HCT116 (cell line): ENCODE measurements around the gene SPATA1. TPM values are rescaled to one million over a fixed set of nuclear protein-coding genes. Genes with fewer than 3 reads are reported as not detected.

Experiments
- ATAC-seq: fragments of 200-7000 bp; cut with Tn5 transposase; 2 replicates; pipeline ENCODE4 v1.9.1; 2020; ENCODE audit warnings: mild to moderate bottlenecking, moderate library complexity
- BruUV-seq: library from RNA; stranded (reverse); fragments of 400-500 nt; replicated peaks from 2 replicates; lab custom pipeline; 2021; lab: Mats Ljungman, UMichigan
- CTCF ChIA-PET: fragments of 300-600 bp; sonication (Branson Sonifier 250); formaldehyde crosslinking; loops from one replicate; lab custom pipeline; 2021; ENCODE audit warnings: antibody characterized with exemption; lab: Charles Lee
- POLR2A ChIA-PET: fragments of 300-600, 350-600 bp; sonication (Branson Sonifier 250); formaldehyde crosslinking; loops from one replicate; lab custom pipeline; 2021; ENCODE audit warnings: antibody characterized with exemption; lab: Charles Lee
- RAD21 ChIA-PET, 2 experiments: fragments of 300-600 bp; sonication (Branson Sonifier 250); formaldehyde crosslinking; loops; one replicate each; lab custom pipeline; 2023; ENCODE audit warnings: low total read pairs in 2 of 2; ENCODE audit not compliant: uncharacterized antibody in 2 of 2, unreplicated experiment in 2 of 2, low non-redundant PET in 1 of 2; lab: Charles Lee
- DNase-seq: peaks from one replicate; pipeline ENCODE4 v3.0.0-alpha.2; 2010; ENCODE audit warnings: low read depth, low spot score
- H2AFZ ChIP-seq: fragments of 200-600 bp; shearing (Covaris generic), sonication (generic); 2 replicates; pipeline ENCODE4 v1.6.1; 2017; ENCODE audit warnings: low read depth, mixed run types, mixed read lengths, antibody characterized with exemption, low read length; ENCODE audit not compliant: poor library complexity, severe bottlenecking
- H3K27ac ChIP-seq: 2 replicates; pipeline ENCODE4 v1.5.1; 2012; ENCODE audit warnings: low read depth, low read length
- H3K27me3 ChIP-seq: fragments of 200-600 bp; sonication (generic); 2 replicates; pipeline ENCODE4 v1.6.1; 2016; ENCODE audit warnings: mixed run types, low read length, mixed read lengths; ENCODE audit not compliant: insufficient read depth
- H3K36me3 ChIP-seq, 2 experiments: fragments of 200-500 bp in 1 of 2; fragments of 200-600 bp in 1 of 2; sonication (Bioruptor generic) in 1 of 2; sonication (generic) in 1 of 2; 2 replicates each; pipeline versions ENCODE4 v1.5.1 to v1.6.1; 2014 to 2016; ENCODE audit warnings: low read length in 2 of 2, inconsistent platforms in 1 of 2, mixed read lengths in 1 of 2, mixed run types in 1 of 2; ENCODE audit not compliant: insufficient read depth in 2 of 2, control insufficient read depth in 1 of 2
- H3K4me1 ChIP-seq, 2 experiments: fragments of 200-600 bp in 1 of 2; sonication (generic) in 1 of 2; 2 replicates each; pipeline versions ENCODE4 v1.5.1 to v1.6.1; 2012 to 2017; ENCODE audit warnings: low read length in 2 of 2, inconsistent platforms in 1 of 2, mild to moderate bottlenecking in 1 of 2, mixed read lengths in 1 of 2, mixed run types in 1 of 2, moderate library complexity in 1 of 2; ENCODE audit not compliant: insufficient read depth in 2 of 2, control insufficient read depth in 1 of 2
- H3K4me2 ChIP-seq: fragments of 200-600 bp; sonication (generic); 2 replicates; pipeline ENCODE4 v1.6.1; 2017; ENCODE audit warnings: mixed run types, low read length, mixed read lengths
- H3K4me3 ChIP-seq, 2 experiments: fragments of 200-600 bp in 1 of 2; sonication (generic) in 1 of 2; replicated peaks in 1 of 2; 2 replicates each; pipeline ENCODE4 v1.5.1; 2011 to 2016; ENCODE audit warnings: low read length in 2 of 2, control low read depth in 1 of 2, low read depth in 1 of 2, mild to moderate bottlenecking in 1 of 2, mixed read lengths in 1 of 2, mixed run types in 1 of 2
- H3K79me2 ChIP-seq: fragments of 200-600 bp; sonication (generic); 2 replicates; pipeline ENCODE4 v1.6.1; 2017; ENCODE audit warnings: mild to moderate bottlenecking, mixed run types, low read length, moderate library complexity, mixed read lengths; ENCODE audit not compliant: insufficient read depth
- H3K9ac ChIP-seq: fragments of 200-600 bp; sonication (generic); 2 replicates; pipeline ENCODE4 v1.6.1; 2016; ENCODE audit warnings: low read length, mixed read lengths
- H3K9me2 ChIP-seq: fragments of 200-600 bp; sonication (generic), shearing (Covaris generic); 2 replicates; pipeline ENCODE4 v1.6.1; 2017; ENCODE audit warnings: mixed run types, mild to moderate bottlenecking, moderate library complexity; ENCODE audit not compliant: insufficient read depth
- H3K9me3 ChIP-seq, 2 experiments: fragments of 200-500 bp in 1 of 2; fragments of 200-600 bp in 1 of 2; sonication (Bioruptor generic) in 1 of 2; sonication (generic) in 1 of 2; 2 replicates each; pipeline ENCODE4 v1.6.1; 2014 to 2017; ENCODE audit warnings: low read length in 2 of 2, mixed read lengths in 2 of 2, inconsistent platforms in 1 of 2, low read depth in 1 of 2, mild to moderate bottlenecking in 1 of 2, mixed run types in 1 of 2, moderate library complexity in 1 of 2; ENCODE audit not compliant: control insufficient read depth in 1 of 2, insufficient read depth in 1 of 2
- H4K20me1 ChIP-seq: fragments of 200-600 bp; sonication (generic), shearing (Covaris generic); 2 replicates; pipeline ENCODE4 v1.6.1; 2017; ENCODE audit warnings: mixed run types, mild to moderate bottlenecking, moderate library complexity; ENCODE audit not compliant: insufficient read depth
- CBX3 ChIP-seq: IDR thresholded peaks from 2 replicates; pipeline ENCODE4 v1.6.1; 2012; ENCODE audit warnings: low read depth
- CTCF ChIP-seq, 3 experiments: fragments of 200-600 bp in 1 of 3; sonication (generic) in 1 of 3; IDR thresholded peaks in 2 of 3; conservative IDR thresholded peaks in 1 of 3; 2 replicates each; pipeline ENCODE4 v1.5.1; 2012 to 2017; ENCODE audit warnings: low read depth in 2 of 3, low read length in 2 of 3, antibody characterized with exemption in 1 of 3, borderline replicate concordance in 1 of 3, control low read depth in 1 of 3, mild to moderate bottlenecking in 1 of 3, mixed read lengths in 1 of 3, mixed run types in 1 of 3, moderate library complexity in 1 of 3; ENCODE audit not compliant: insufficient read depth in 1 of 3
- EGR1 ChIP-seq: IDR thresholded peaks from 2 replicates; pipeline ENCODE4 v1.6.1; 2012; ENCODE audit warnings: low read depth
- FOSL1 ChIP-seq: IDR thresholded peaks from 2 replicates; pipeline ENCODE4 v1.6.1; 2012; ENCODE audit warnings: low read depth
- JUND ChIP-seq: IDR thresholded peaks from 2 replicates; pipeline ENCODE4 v1.6.1; 2012
- POLR2A ChIP-seq: IDR thresholded peaks from 2 replicates; pipeline ENCODE4 v1.7.0; 2011; ENCODE audit warnings: borderline replicate concordance; ENCODE audit not compliant: insufficient read depth, insufficient read length; ENCODE audit errors: extremely low read depth
- RAD21 ChIP-seq: IDR thresholded peaks from 2 replicates; pipeline ENCODE4 v1.6.1; 2012; ENCODE audit warnings: low read depth, mild to moderate bottlenecking
- SP1 ChIP-seq: IDR thresholded peaks from 2 replicates; pipeline ENCODE4 v1.6.1; 2012; ENCODE audit warnings: low read depth
- TCF7L2 ChIP-seq: IDR thresholded peaks from 2 replicates; pipeline ENCODE4 v1.7.0; 2011; ENCODE audit warnings: borderline replicate concordance, inconsistent platforms; ENCODE audit not compliant: insufficient read depth, insufficient read length; ENCODE audit errors: extremely low read depth
- ZBTB33 ChIP-seq: IDR thresholded peaks from 2 replicates; pipeline ENCODE4 v1.6.1; 2011; ENCODE audit warnings: mild to moderate bottlenecking, low read length, moderate library complexity; ENCODE audit not compliant: insufficient replicate concordance; ENCODE audit errors: extremely low read depth
- ZFX ChIP-seq: fragments of 450-650 bp; IDR thresholded peaks from 2 replicates; pipeline ENCODE4 v1.6.1; 2017
- intact Hi-C: fragments of 100-400 bp; cut with micrococcal nuclease; formaldehyde crosslinking; loops from 2 replicates; pipeline ENCODE4 v1.10.0; 2022
- total RNA-seq: library from RNA; stranded (reverse); gene quantifications from one replicate; pipeline ENCODE4 v1.2.1, GENCODE V29; 2021; ENCODE audit not compliant: unreplicated experiment
- TF ChIP-seq, protein P1 (sequence below): IDR thresholded peaks from 2 replicates; pipeline ENCODE4 v1.6.1; 2012

Gene SPATA1
- total RNA-seq, 1 experiment from 2014 or later = 3.1 TPM

DNA sequence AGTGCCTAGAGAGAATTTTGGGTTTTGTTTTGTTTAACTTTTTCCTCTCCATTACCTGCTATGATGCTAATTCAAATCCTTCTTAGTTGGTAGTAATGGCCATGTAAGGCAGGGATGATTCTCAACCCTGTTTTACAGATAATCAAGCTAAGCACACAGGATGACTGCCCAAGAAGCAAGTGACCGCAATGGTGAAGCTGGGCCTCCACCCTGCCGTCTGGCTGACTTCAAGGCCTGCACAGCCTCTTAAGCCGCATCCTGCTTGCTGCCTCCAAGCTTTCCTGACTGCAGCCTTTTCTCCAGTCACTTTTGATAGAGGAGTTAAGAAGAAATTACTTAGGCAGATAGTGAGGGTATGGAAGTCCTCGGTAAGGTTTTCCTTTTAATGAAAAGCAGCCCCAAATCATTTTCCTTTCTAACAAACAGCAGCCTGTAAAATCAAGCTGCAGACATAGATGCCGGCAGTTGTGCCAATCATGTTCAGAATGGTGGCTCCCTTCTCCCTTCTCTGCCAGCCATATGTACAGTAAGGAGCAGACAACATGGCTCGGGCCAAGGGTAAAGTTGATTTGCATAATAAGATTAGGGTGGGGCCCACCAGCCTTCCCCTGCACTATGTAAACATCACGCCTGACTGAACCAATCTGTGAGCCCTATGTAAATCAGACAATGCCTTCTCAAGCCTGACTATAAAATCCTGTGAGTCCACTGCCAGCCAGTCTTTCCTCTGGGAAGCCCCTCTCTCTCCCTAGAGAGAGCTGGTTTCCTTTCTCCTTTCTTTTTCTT lies 76.8 kb downstream of the SPATA1 start:
- DNase-seq (no peak), ATAC-seq (no peak)
- no TSS peak for BruUV-seq
- no peaks in the 10 kb centered on the region for H3K79me2 ChIP-seq
- TF ChIP-seq ZFX = no peak
- H3K9me2 ChIP-seq = no peaks in the 10 kb centered on the region; the same call in 1 of the 2 replicates
- no peaks in the 10 kb centered on the region for H3K4me1 ChIP-seq
- no peaks in the 10 kb centered on the region for H4K20me1 ChIP-seq
- no peaks in the 10 kb centered on the region for H3K27me3 ChIP-seq
- peaks cover 0 to 4% of the 10 kb centered on the region in 2 experiments; a peak in 1 of 4 replicates for H3K9me3 ChIP-seq
- intact Hi-C loops = no loop called here
- no peak overlapping the region for H3K27ac ChIP-seq
- POLR2A ChIA-PET = interaction anchor here (1.3 kb wide), 1 partner anchor 9 kb away, joined by 4 read pairs; the partner anchor contains the start of gene CTBS
- RAD21 ChIA-PET = no interaction called here
- no peaks in the 10 kb centered on the region for H3K36me3 ChIP-seq
- CTCF ChIA-PET = no interaction called here
- H3K4me2 ChIP-seq = no peak overlapping the region
- H3K9ac ChIP-seq = no peak overlapping the region
- no peak overlapping the region for H2AFZ ChIP-seq
- no peak overlapping the region for H3K4me3 ChIP-seq

DNA sequence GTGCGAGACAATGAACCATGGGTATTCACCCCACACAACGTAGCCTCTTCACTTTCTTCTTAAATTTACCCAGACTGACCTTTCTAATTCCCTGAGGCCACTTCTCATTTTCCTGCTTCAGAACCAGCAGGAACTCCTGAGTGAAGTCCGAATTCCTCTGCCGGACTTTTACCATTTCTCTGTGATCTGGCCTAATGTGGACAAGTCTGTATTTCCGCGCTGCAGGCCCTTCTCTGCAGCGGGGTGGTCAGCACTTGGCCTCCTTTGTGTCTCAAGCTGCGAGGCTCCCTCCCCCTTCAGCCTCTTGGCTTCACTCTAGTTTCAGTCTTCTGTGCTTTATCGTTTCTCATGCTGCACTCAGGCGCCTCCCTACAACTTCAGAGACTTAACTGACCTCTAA lies 77.5 kb downstream of the SPATA1 start:
- Histone ChIP-seq H3K9me3 (peaks cover 0 to 4% of the 10 kb centered on the region in 2 experiments; a peak in 1 of 4 replicates), H3K27me3 (no peaks in the 10 kb centered on the region), H3K4me1 (no peaks in the 10 kb centered on the region), H3K4me2 (no peak overlapping the region), H3K4me3 (no peak overlapping the region), H3K9ac (no peak overlapping the region), H2AFZ (no peak overlapping the region), H3K9me2 (no peaks in the 10 kb centered on the region; the same call in 1 of the 2 replicates), H4K20me1 (no peaks in the 10 kb centered on the region), H3K79me2 (no peaks in the 10 kb centered on the region), H3K36me3 (no peaks in the 10 kb centered on the region), H3K27ac (no peak overlapping the region)
- CTCF ChIA-PET = no interaction called here
- TF ChIP-seq EGR1 (no peak), CTCF (IDR thresholded peaks at IDR 0.05 in 2 of 3, conservative IDR thresholded peaks at IDR 0.05 in 1 of 3; ENCODE audit: borderline replicate concordance in 1 of 3, insufficient read depth in 1 of 3, low read depth in 2 of 3, low read length in 2 of 3) (no peak), FOSL1 (no peak), RAD21 (no peak), TCF7L2 (no peak), SP1 (no peak), JUND (no peak), ZBTB33 (no peak), POLR2A (no peak), CBX3 (no peak)
- TF ChIP-seq, protein P1, sequence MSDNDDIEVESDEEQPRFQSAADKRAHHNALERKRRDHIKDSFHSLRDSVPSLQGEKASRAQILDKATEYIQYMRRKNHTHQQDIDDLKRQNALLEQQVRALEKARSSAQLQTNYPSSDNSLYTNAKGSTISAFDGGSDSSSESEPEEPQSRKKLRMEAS = no peak
- BruUV-seq = no TSS peak
- intact Hi-C loops = no loop called here
- no peak for DNase-seq
- no peak for ATAC-seq
- POLR2A ChIA-PET = interaction anchor here (1.3 kb wide), 1 partner anchor 10 kb away, joined by 4 read pairs; the partner anchor contains the start of gene CTBS
- RAD21 ChIA-PET = no interaction called here
